Uterus (tissue), 4 donors: ENCODE data around the gene ARMC10. TPM values are rescaled to one million over a fixed set of nuclear protein-coding genes. Genes with fewer than 3 reads are reported as not detected.

Experiments used
- DNase-seq, 2 donors: peaks; one replicate each; pipeline ENCODE4 v3.0.0-alpha.2; 2019 to 2020
- H3K27ac ChIP-seq, 2 donors: fragments of 200-600 bp; sonication (generic); 1 replicate in 1 of 2; 2 replicates in 1 of 2; pipeline ENCODE4 v1.5.1; 2016 to 2018
- H3K27me3 ChIP-seq, 2 donors: fragments of 200-600 bp; sonication (generic); one replicate each; pipeline ENCODE4 v1.5.1; 2018 to 2019; ENCODE audit warnings: control low read depth in 1 of 2
- H3K36me3 ChIP-seq, 2 donors: fragments of 200-600 bp; sonication (generic); one replicate each; pipeline ENCODE4 v1.5.1; 2019; ENCODE audit warnings: control low read depth in 1 of 2
- H3K4me1 ChIP-seq, 2 donors: fragments of 200-600 bp; sonication (generic); one replicate each; pipeline ENCODE4 v1.5.1; 2018 to 2019; ENCODE audit warnings: control low read depth in 1 of 2
- H3K4me3 ChIP-seq, 2 donors: fragments of 200-600 bp; sonication (generic); 1 replicate in 1 of 2; 2 replicates in 1 of 2; pipeline ENCODE4 v1.5.1; 2018 to 2019; ENCODE audit warnings: mild to moderate bottlenecking in 1 of 2
- H3K9me3 ChIP-seq, 2 donors: fragments of 200-600 bp; sonication (generic); one replicate each; pipeline ENCODE4 v1.5.1; 2019; ENCODE audit warnings: control low read depth in 1 of 2
- CTCF ChIP-seq, 4 experiments: fragments of 200-600 bp in 2 of 4; fragments of 450-650 bp in 2 of 4; sonication (generic) in 2 of 4; IDR thresholded peaks; one replicate each; pipeline ENCODE4 v1.5.1; 2016 to 2019; ENCODE audit warnings: antibody characterized with exemption in 4 of 4, mild to moderate bottlenecking in 2 of 4, moderate library complexity in 1 of 4
- POLR2A ChIP-seq, 2 donors: fragments of 450-650 bp; IDR thresholded peaks; one replicate each; pipeline ENCODE4 v1.6.1; 2016; ENCODE audit warnings: antibody characterized with exemption in 2 of 2, mild to moderate bottlenecking in 1 of 2, moderate library complexity in 1 of 2
- intact Hi-C: fragments of 100-400 bp; cut with DNase I; formaldehyde crosslinking; loops from one replicate; pipeline ENCODE4 v1.15.1; 2023; ENCODE audit warnings: low total_unique reads
- total RNA-seq, 4 donors: library from RNA; depleted of rRNA in 3 of 4; stranded (reverse); fragments of >200 nt in 3 of 4; gene quantifications; one replicate each; pipeline versions ENCODE4 v1.1.0 to v1.2.4, GENCODE V29; 2014 to 2023
- donor health status: DM: yes; HTN: yes; CAD: no.

ARMC10 gene
- total RNA-seq, 4 donors from 2014 or later: 47.0 to 66.1 (median 57.2) TPM

GRCh38 chr7:103132995-103133688 lies 58.2 kb downstream of the ARMC10 start:
- no peaks in the 10 kb centered on the region for H3K4me1 ChIP-seq
- no peak for TF ChIP-seq CTCF (IDR thresholded peaks at IDR 0.05)
- TF ChIP-seq POLR2A (IDR thresholded peaks at IDR 0.05): no peak
- no peak overlapping the region for H3K27ac ChIP-seq
- no peaks in the 10 kb centered on the region for H3K36me3 ChIP-seq
- no peak overlapping the region for H3K4me3 ChIP-seq
- H3K27me3 ChIP-seq: no peaks in the 10 kb centered on the region
- no peak for DNase-seq
- intact Hi-C loops: no loop called here
- H3K9me3 ChIP-seq: no peaks in the 10 kb centered on the region

- TF ChIP-seq CTCF (IDR thresholded peaks at IDR 0.05) (no peak), POLR2A (IDR thresholded peaks at IDR 0.05) (no peak)
- Histone ChIP-seq H3K27me3 (no peaks in the 10 kb centered on the region), H3K4me3 (no peak overlapping the region), H3K9me3 (no peaks in the 10 kb centered on the region), H3K4me1 (no peaks in the 10 kb centered on the region), H3K27ac (peak overlapping the region in 1 of 2 donors; percentile 7), H3K36me3 (no peaks in the 10 kb centered on the region)
- no peak for DNase-seq
- intact Hi-C loops: no loop called here
These were observed 60.1 kb downstream of the ARMC10 start for GRCh38 chr7:103134836-103135554.

GRCh38 chr7:103140061-103140460 lies 65.1 kb downstream of the ARMC10 start:
- no peak overlapping the region for H3K4me3 ChIP-seq
- no peak overlapping the region for H3K27ac ChIP-seq
- H3K9me3 ChIP-seq: no peaks in the 10 kb centered on the region
- DNase-seq: no peak
- H3K27me3 ChIP-seq: no peaks in the 10 kb centered on the region
- H3K4me1 ChIP-seq: no peaks in the 10 kb centered on the region
- intact Hi-C loops: loop anchor here (10.0 kb wide), 1 partner anchor 65 kb away; the partner anchor contains the start of genes ARMC10 and FBXL13
- no peaks in the 10 kb centered on the region for H3K36me3 ChIP-seq
- no peak for TF ChIP-seq CTCF (IDR thresholded peaks at IDR 0.05)
- TF ChIP-seq POLR2A (IDR thresholded peaks at IDR 0.05): no peak

GRCh38 chr7:103140685-103141084 lies 65.7 kb downstream of the ARMC10 start:
- Histone ChIP-seq H3K36me3 (no peaks in the 10 kb centered on the region), H3K27ac (no peak overlapping the region), H3K4me1 (no peaks in the 10 kb centered on the region), H3K27me3 (no peaks in the 10 kb centered on the region), H3K4me3 (no peak overlapping the region), H3K9me3 (no peaks in the 10 kb centered on the region)
- TF ChIP-seq CTCF (IDR thresholded peaks at IDR 0.05): no peak
- TF ChIP-seq POLR2A (IDR thresholded peaks at IDR 0.05): no peak
- intact Hi-C loops: loop anchor here (10.0 kb wide), 1 partner anchor 66 kb away; the partner anchor contains the start of genes ARMC10 and FBXL13
- no peak for DNase-seq
